Measurements from ENCODE around the gene PLD2.

GRCh38 chr17:4785311-4786105 lies 21.4 kb upstream of the PLD2 start:
- no peak for TF ChIP-seq GATA3 (IDR thresholded peaks at IDR 0.05; ENCODE audit: low read depth, low read length)
- no peak for TF ChIP-seq GATA2 (IDR thresholded peaks at IDR 0.05; ENCODE audit: low read depth, low read length)

All from SH-SY5Y (cell line).